Activated effector memory CD4-positive, alpha-beta T cell treated with Interleukin-2 at 50 U/mL for 16 hours (primary cell): ENCODE measurements around the gene CFAP54.
"Not testable (repeated sequence)": the region's sequence is repeated elsewhere in the genome, so short reads cannot be mapped to it uniquely, and the experiment has no call there.

ENCODE experiments used
- DNase-seq: peaks from one replicate; pipeline ENCODE4 v3.0.0-alpha.2; 2020

CFAP54 gene

GRCh38 chr12:96478011-96478410 lies 11.4 kb upstream of the CFAP54 start:
- DNase-seq, result no peak

- DNase-seq, result no peak
These were observed 7.3 kb upstream of the CFAP54 start for GRCh38 chr12:96482086-96482485.

DNA sequence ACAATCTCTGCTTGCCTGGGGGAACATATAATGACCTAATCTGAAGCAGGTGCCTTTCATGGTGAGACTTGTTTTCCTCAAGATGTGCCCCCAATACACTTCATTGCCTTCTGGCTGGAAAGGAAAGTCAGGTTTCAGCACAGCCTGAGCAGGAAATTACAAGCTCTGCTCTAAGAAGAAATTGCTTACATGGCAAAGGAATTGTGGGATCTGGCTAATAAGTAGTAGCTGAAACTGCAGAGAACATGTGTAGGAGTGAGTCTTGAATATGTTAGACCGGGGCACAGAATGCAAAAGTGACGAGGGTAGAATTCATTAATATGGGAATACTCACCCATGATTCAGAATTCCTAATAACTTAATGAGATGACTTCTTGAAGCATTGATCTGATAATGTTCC lies 6.3 kb upstream of the CFAP54 start:
- no peak for DNase-seq

DNA sequence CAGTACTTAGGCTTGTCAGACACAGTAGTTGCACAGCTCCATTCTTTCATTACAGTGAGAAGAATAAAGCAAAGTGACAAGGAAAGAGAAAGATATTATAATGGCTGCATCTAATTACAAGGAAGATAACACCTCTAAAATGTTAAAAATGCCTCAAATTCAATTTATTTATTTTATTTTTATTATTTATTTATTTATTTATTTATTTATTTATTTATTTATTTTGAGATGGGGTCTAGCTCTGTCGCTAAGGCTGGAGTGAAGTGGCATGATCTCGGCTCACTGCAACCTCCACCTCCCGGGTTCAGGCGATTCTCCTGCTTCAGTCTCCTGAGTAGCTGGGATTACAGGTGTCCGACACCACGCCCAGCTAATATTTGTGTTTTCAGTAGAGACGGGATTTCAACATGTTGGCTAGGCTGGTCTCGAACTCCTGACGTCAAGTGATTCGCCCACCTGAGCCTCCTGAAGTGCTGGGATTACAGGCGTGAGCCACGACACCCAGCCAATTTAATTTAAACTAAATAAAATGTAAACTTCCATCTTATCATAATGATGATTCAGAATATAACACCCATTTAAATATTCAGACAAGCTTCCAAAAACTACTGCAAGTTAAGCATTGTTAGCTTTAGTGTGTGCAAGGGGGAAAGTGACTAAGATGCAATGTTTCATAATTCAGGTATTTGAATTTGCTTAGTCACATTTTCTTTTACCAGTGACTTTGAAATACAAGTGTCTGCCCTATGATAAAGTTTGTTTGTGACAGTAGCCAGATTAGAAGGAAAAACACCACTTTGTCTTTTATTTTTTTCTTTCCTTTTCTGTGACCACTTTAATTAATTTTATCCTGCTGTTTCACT lies 2.4 kb upstream of the CFAP54 start:
- no peak for DNase-seq

DNA sequence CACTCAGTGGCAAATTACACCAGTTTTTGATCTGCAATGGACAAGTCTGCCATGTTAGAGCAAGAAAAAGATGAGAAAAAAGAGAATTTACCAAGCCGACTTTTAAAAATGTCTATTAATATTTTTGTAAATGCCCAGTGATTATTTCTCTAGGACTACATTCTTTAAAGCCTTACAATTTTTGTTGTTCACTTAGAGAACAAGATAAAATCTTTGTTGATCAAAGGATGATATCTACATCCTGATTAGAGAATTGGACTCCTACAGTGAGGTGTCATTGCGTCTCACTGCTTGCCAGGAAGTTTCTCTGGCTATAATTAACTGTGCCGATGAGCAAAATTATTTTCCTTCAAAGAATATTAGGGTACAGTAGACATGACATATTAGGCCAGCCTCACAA lies 1.7 kb upstream of the CFAP54 start:
- no peak for DNase-seq

DNA sequence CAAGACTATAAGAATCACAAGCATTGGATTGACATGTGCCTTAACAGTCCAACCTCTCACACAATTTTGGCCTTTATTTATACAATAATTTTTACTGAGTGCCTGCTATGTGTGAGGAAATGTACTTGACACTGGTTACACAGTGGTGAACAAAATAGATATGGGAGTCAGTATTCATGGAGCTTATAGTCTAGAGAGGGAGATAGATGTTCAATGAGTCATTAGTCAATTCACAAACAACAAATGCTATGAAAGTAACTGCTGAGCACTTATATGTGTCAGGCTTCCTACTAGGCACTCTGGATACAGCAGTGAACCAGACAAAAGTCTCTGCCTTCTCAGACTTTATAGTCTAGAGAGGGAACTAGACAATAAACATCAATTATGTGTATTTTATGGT lies 3.7 kb downstream of the CFAP54 start:
- DNase-seq, result no peak

GRCh38 chr12:96494154-96494553 lies 4.8 kb downstream of the CFAP54 start:
- not testable (repeated sequence) for DNase-seq

GRCh38 chr12:96495155-96495554 lies 5.8 kb downstream of the CFAP54 start:
- DNase-seq, result no peak

GRCh38 chr12:96495841-96496545 lies 6.6 kb downstream of the CFAP54 start:
- no peak for DNase-seq

GRCh38 chr12:96496944-96497343 lies 7.6 kb downstream of the CFAP54 start:
- DNase-seq, result no peak

- DNase-seq, result no peak
These were observed 8.5 kb downstream of the CFAP54 start for GRCh38 chr12:96497855-96498254.

- no peak for DNase-seq
These were observed 11.3 kb downstream of the CFAP54 start for GRCh38 chr12:96500693-96501092.

DNA sequence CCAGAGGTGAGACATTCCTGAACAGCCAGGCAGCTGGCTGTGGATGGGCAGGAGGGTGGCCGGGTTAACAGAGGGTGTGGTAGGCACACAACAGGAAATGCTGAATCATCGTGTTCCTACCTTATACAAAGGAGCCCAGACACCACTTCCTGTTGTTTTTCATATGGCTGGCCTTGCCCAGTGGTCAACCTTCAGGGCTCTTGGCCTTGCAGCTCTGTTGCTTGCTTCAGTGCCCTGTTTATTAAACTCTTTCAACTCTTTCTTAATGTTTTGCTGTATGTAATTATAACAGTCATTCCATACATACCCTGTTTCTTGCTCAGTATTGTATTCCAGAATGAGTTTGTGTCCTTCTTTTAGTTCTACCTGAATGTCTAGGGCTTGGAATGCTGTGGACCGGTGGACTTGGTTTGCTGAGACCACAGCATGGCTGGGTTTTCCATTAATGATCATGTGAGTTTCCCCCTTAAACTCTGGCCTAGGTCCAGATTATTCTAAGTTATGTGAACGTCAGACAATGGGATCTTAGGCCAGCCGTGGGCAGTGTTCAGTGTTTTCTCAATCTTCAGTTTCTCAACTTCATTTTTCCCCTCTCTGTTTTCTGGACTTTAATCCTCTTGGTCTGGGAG lies 11.9 kb downstream of the CFAP54 start:
- DNase-seq, result peak; percentile 34

- no peak for DNase-seq
These were observed 12.5 kb downstream of the CFAP54 start for GRCh38 chr12:96501908-96502307.

DNA sequence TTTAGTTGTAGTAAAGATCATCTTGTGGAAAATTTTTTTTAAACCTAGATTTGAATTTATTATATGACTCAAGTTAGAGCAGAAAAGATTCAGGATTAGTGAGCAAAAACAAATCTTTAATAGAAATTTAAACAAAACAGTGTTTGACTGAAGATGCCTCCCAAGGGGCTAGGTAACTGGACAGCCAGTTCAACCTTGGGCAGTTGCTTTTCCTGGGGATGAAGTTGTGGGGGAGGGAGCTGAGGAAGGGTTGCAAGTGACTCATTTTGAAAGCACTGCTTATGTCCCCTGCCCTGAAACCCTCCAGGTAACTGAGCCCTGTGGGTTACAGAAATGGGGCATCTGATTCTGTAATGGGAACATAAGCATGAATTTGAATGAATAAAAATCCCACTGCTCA lies 13.1 kb downstream of the CFAP54 start:
- no peak for DNase-seq

GRCh38 chr12:96502949-96503532 lies 13.7 kb downstream of the CFAP54 start:
- no peak for DNase-seq

DNA sequence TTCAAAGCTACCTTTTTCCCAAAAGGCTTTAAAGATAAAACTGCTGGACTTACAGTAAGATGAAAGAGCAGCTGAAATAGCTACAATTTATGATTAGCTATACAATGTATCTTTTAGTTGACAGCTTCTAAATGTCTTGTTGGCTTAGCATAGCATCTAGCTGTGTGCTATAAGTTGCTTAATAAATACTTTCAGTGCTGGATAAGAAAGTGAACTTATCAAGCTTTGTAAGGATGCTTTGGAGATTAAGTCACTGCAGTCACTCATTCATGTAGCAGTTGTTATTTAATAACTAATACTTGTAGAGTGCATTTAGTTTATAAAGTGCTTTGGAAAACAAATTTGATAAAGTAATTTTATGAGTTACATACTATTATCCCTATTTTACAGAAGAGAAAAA lies 14.6 kb downstream of the CFAP54 start:
- DNase-seq, result no peak

GRCh38 chr12:96506776-96507175 lies 17.4 kb downstream of the CFAP54 start:
- no peak for DNase-seq

- no peak for DNase-seq
These were observed 21.0 kb downstream of the CFAP54 start for GRCh38 chr12:96510306-96510764.

- no peak for DNase-seq
These were observed 23.8 kb downstream of the CFAP54 start for GRCh38 chr12:96513166-96513565.

GRCh38 chr12:96513681-96514080 lies 24.3 kb downstream of the CFAP54 start:
- no peak for DNase-seq

- DNase-seq, result no peak
These were observed 25.0 kb downstream of the CFAP54 start for GRCh38 chr12:96514328-96514727.
